Endothelial cell of umbilical vein (primary cell): ENCODE measurements around the gene MEA1. TPM values are rescaled to one million over a fixed set of nuclear protein-coding genes. Genes with fewer than 3 reads are reported as not detected.
A peak's percentile ranks its signal among the peaks of the same experiment; 100 is the strongest.

Source experiments
- BruUV-seq: library from RNA; stranded (reverse); fragments of 400-500 nt; replicated peaks from 2 replicates; lab custom pipeline; 2021; lab: Mats Ljungman, UMichigan
- CTCF ChIA-PET: fragments of 300-600, 350-600 bp; sonication (Branson Sonifier 250); formaldehyde crosslinking; loops from one replicate; lab custom pipeline; 2021; ENCODE audit warnings: antibody characterized with exemption, inconsistent platforms; lab: Charles Lee
- POLR2A ChIA-PET: fragments of 300-600, 350-600 bp; sonication (Branson Sonifier 250); formaldehyde crosslinking; loops from one replicate; lab custom pipeline; 2021; ENCODE audit warnings: antibody characterized with exemption, inconsistent platforms; lab: Charles Lee
- DNase-seq: peaks from one replicate; pipeline ENCODE4 v3.0.0-alpha.2; 2011; ENCODE audit warnings: low read depth, low spot score
- FAIRE-seq: peaks from 2 replicates; lab custom pipeline; 2011; peaks lifted over from hg19 to GRCh38; lab: Jason Lieb, UNC
- H2AFZ ChIP-seq: 2 replicates; pipeline ENCODE4 v1.6.0; 2012; ENCODE audit warnings: low read depth, low read length, control low read depth, inconsistent platforms
- H3K27ac ChIP-seq: 2 replicates; pipeline ENCODE4 v1.5.1; 2011; ENCODE audit warnings: low read depth, mild to moderate bottlenecking, control low read depth, low read length, moderate library complexity; ENCODE audit not compliant: insufficient read depth
- H3K27me3 ChIP-seq, 2 experiments: 2 replicates each; pipeline versions ENCODE4 v1.6.0 to v1.6.1; 2011; ENCODE audit warnings: low read length in 2 of 2, mixed read lengths in 1 of 2; ENCODE audit not compliant: control insufficient read depth in 2 of 2, insufficient read depth in 2 of 2
- H3K36me3 ChIP-seq, 2 experiments: 2 replicates in 1 of 2; 3 replicates in 1 of 2; pipeline ENCODE4 v1.5.1; 2011; ENCODE audit warnings: low read length in 2 of 2, mild to moderate bottlenecking in 1 of 2, moderate library complexity in 1 of 2; ENCODE audit not compliant: control insufficient read depth in 2 of 2, insufficient read depth in 2 of 2; ENCODE audit errors: extremely low read depth in 1 of 2
- H3K4me1 ChIP-seq: 3 replicates; pipeline ENCODE4 v1.5.1; 2011; ENCODE audit warnings: mild to moderate bottlenecking, low read length; ENCODE audit not compliant: control insufficient read depth, insufficient read depth; ENCODE audit errors: extremely low read depth
- H3K4me2 ChIP-seq: 2 replicates; pipeline ENCODE4 v1.6.1; 2011; ENCODE audit warnings: low read length, control low read depth, mixed read lengths; ENCODE audit not compliant: insufficient read depth
- H3K4me3 ChIP-seq, 3 experiments: fragments of 200-600 bp in 1 of 3; sonication (generic), shearing (Covaris generic) in 1 of 3; replicated peaks in 1 of 3; 2 replicates each; pipeline ENCODE4 v1.5.1; 2011 to 2016; ENCODE audit warnings: control low read depth in 3 of 3, low read length in 3 of 3, mild to moderate bottlenecking in 2 of 3, inconsistent platforms in 1 of 3, low read depth in 1 of 3, moderate library complexity in 1 of 3; ENCODE audit not compliant: insufficient read depth in 1 of 3
- H3K79me2 ChIP-seq: 2 replicates; pipeline ENCODE4 v1.6.0; 2012; ENCODE audit warnings: low read length, inconsistent platforms; ENCODE audit not compliant: control insufficient read depth, insufficient read depth
- H3K9ac ChIP-seq: replicated peaks from 2 replicates; pipeline ENCODE3; 2011; ENCODE audit warnings: low read length, control low read depth; ENCODE audit not compliant: insufficient read depth; ENCODE audit errors: extremely low read depth
- H3K9me1 ChIP-seq: replicated peaks from 3 replicates; pipeline ENCODE4 v1.6.0; 2011; ENCODE audit warnings: mild to moderate bottlenecking, low read length; ENCODE audit not compliant: control insufficient read depth, insufficient read depth; ENCODE audit errors: extremely low read depth
- H3K9me3 ChIP-seq: replicated peaks from 2 replicates; pipeline ENCODE4 v1.5.1; 2012; ENCODE audit warnings: low read length, inconsistent platforms; ENCODE audit not compliant: control insufficient read depth, insufficient read depth
- H4K20me1 ChIP-seq: replicated peaks from 2 replicates; pipeline ENCODE3; 2011; ENCODE audit warnings: mild to moderate bottlenecking, low read length; ENCODE audit not compliant: control insufficient read depth, insufficient read depth; ENCODE audit errors: extremely low read depth
- CTCF ChIP-seq, 2 donors: IDR thresholded peaks; 1 replicate in 1 of 2; 2 replicates in 1 of 2; pipeline ENCODE4 v1.5.1; 2011; ENCODE audit warnings: low read length in 2 of 2, mild to moderate bottlenecking in 2 of 2, moderate library complexity in 2 of 2, control low read depth in 1 of 2, inconsistent platforms in 1 of 2, low read depth in 1 of 2; ENCODE audit not compliant: insufficient read depth in 1 of 2; ENCODE audit errors: extremely low read depth in 1 of 2
- EZH2 ChIP-seq: IDR thresholded peaks from 2 replicates; pipeline ENCODE4 v1.6.1; 2012; ENCODE audit warnings: borderline replicate concordance, low read depth, mild to moderate bottlenecking, moderate library complexity, low read length, inconsistent platforms; ENCODE audit not compliant: severe bottlenecking
- FOS ChIP-seq: IDR thresholded peaks from 2 replicates; pipeline ENCODE4 v1.6.1; 2011; ENCODE audit warnings: mild to moderate bottlenecking, low read length, moderate library complexity, borderline replicate concordance; ENCODE audit not compliant: insufficient read depth
- GATA2 ChIP-seq: IDR thresholded peaks from 2 replicates; pipeline ENCODE4 v1.7.0; 2011; ENCODE audit warnings: low read depth, mild to moderate bottlenecking, moderate library complexity, mixed read lengths, low read length; ENCODE audit not compliant: insufficient read length, insufficient read depth
- JUN ChIP-seq: IDR thresholded peaks from 2 replicates; pipeline ENCODE4 v1.6.1; 2011; ENCODE audit warnings: borderline replicate concordance, low read depth; ENCODE audit not compliant: insufficient read length, insufficient read depth
- MAX ChIP-seq: IDR thresholded peaks from 2 replicates; pipeline ENCODE4 v1.6.1; 2011; ENCODE audit not compliant: insufficient read depth, insufficient read length
- MYC ChIP-seq: IDR thresholded peaks from one replicate; pipeline ENCODE4 v1.6.1; 2011; ENCODE audit warnings: mild to moderate bottlenecking, low read depth, low read length
- POLR2A ChIP-seq: IDR thresholded peaks from 2 replicates; pipeline ENCODE4 v1.6.1; 2012; ENCODE audit warnings: low read depth, mild to moderate bottlenecking, control low read depth, low read length
- POLR2AphosphoS5 ChIP-seq: IDR thresholded peaks from 2 replicates; pipeline ENCODE4 v1.6.1; 2012; ENCODE audit warnings: low read depth, mild to moderate bottlenecking, control low read depth, low read length, moderate library complexity; ENCODE audit not compliant: insufficient read depth
- dilution Hi-C: fragments of 300-500 bp; cut with MboI; formaldehyde crosslinking; loops from one replicate; pipeline ENCODE4 v1.15.0; 2019; ENCODE audit warnings: low sequenced_read_pairs; ENCODE audit not compliant: extremely low pct_ligation_motif_present
- intact Hi-C: fragments of 100-400 bp; cut with micrococcal nuclease; formaldehyde crosslinking; loops from one replicate; pipeline ENCODE4 v1.10.0; 2022
- polyA plus RNA-seq, 4 experiments: library from polyadenylated mRNA; depleted of rRNA in 3 of 4; stranded (reverse) in 3 of 4; unstranded in 1 of 4; fragments of >200 nt; gene quantifications; 2 replicates each; pipeline versions ENCODE4 v1.2.1 to v1.2.3, GENCODE V29; 2011 to 2012; ENCODE audit warnings: missing spikeins in 1 of 4
- total RNA-seq: library from RNA; stranded (reverse); gene quantifications from 2 replicates; pipeline ENCODE4 v1.2.3, GENCODE V29; 2021

MEA1 gene
- total and polyA plus RNA-seq, 2 donors (not counting 3 experiments of a cell fraction or from before 2014, with no cell fraction given), result 62.5 to 69.5 TPM

GRCh38 chr6:43020847-43021246 is 7.1 kb upstream of the MEA1 start:
- Histone ChIP-seq H2AFZ (peak overlapping the region; percentile 51), H3K9me3 (no peaks in the 10 kb centered on the region), H3K4me3 (no peak overlapping the region), H3K4me1 (no peaks in the 10 kb centered on the region), H3K27me3 (no peaks in the 10 kb centered on the region), H4K20me1 (no peaks in the 10 kb centered on the region), H3K79me2 (peaks cover 45% of the 10 kb centered on the region), H3K4me2 (peak overlapping the region; percentile 7), H3K27ac (peak overlapping the region; percentile 58), H3K9me1 (no peaks in the 10 kb centered on the region), H3K9ac (no peak overlapping the region), H3K36me3 (peaks cover 6 to 24% of the 10 kb centered on the region in 2 experiments)
- ChIA-PET CTCF (interaction anchor here (1.0 to 3.7 kb wide), 4 partner anchors 12 to 123 kb away, joined by 3 to 11 read pairs (median 8); partner anchors contain the start of genes CUL7 and PPP2R5D), POLR2A (interaction anchor here (1.7 kb wide), 1 partner anchor 33 kb away, joined by 7 read pairs; the partner anchor contains the start of gene CUL7)
- DNase-seq, result no peak
- BruUV-seq, result TSS peak; percentile 67
- TF ChIP-seq POLR2A (no peak), JUN (no peak), POLR2AphosphoS5 (no peak), EZH2 (no peak), MYC (no peak), CTCF (IDR thresholded peaks at IDR 0.05; ENCODE audit: extremely low read depth in 1 of 2, insufficient read depth in 1 of 2, low read depth in 1 of 2, low read length in 2 of 2) (no peak), FOS (no peak), MAX (no peak), GATA2 (no peak)
- no peak for FAIRE-seq
- intact Hi-C loops (loop anchor here (1.0 to 2.0 kb wide), 2 partner anchors 32 to 38 kb away; partner anchors contain the start of genes CUL7, KLC4 and MRPL2), dilution Hi-C loops (no loop called here)
